Forelimb muscle (tissue), 1 donor: Measurements from ENCODE around the gene ZNF286A. TPM values are rescaled to one million over a fixed set of nuclear protein-coding genes. Genes with fewer than 3 reads are reported as not detected.
"Not testable (repeated sequence)": the region's sequence is repeated elsewhere in the genome, so short reads cannot be mapped to it uniquely, and the experiment has no call there.

Experiments used
- DNase-seq: peaks from one replicate; pipeline ENCODE4 v3.0.0-alpha.2; 2013; ENCODE audit warnings: low read depth
- polyA plus RNA-seq: library from polyadenylated mRNA; unstranded; fragments of 120-200 nt; gene quantifications from one replicate; pipeline ENCODE4 v1.2.1, GENCODE V29; 2013; ENCODE audit not compliant: insufficient read length

The ZNF286A gene
- polyA plus RNA-seq = 18.9 TPM

DNA sequence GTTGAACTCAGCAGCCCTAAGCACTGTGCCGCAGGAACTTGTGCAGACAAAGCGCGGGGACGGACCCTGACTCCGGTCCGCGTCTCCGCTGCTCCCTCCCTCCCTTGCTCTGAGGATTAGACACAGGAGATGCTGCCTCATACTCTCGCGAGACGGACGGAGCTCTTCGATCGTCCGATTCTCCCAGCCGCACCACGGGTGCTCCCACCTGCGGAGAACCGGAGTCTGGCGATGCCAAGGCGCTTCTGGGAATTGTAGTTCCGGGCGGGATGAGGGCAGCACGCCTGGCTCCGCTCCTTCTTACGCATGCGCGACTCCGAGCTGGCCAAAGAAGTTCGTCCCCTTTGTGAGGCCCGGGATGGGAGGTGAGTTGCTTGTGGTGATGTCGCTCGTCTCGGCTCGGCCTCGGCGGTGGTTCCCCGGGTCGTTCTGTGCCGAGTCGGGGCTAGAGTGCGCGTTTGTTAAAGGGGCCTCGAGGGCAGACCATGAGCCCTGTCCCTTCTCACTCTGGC lies at the start of gene ZNF286A:
TSS of gene ZNF286A (plus strand) at position 340 of the 512 bp plus-strand sequence. CDS start 578 bp downstream, outside the sequence.
- peak; percentile 99 for DNase-seq

DNA sequence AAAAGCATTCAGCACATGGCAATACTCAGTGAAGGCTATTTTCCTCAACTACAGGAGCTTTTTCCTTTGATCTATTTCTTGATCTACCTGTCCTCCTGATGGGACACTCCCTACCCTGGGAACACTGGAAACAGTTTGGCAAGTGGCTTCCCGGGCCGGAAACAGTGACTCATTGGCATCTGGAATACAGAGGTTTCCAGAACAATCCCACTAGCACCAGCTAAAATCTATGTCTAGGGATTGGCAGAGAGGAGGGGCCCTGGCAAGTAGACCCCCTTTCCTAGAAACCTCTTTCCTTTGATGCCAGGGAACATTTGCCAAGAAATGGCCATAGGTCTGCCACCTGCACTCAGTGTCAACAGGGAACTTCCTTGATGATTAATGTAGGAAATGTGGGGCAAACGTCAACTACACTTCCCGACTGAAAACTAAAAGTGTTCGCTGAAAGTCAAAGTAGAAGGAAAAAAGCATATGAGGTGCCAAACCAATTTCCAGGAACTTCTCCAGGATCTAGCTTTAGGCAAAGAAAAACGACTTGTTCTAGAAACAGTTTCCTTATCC lies 49.6 kb upstream of the ZNF286A start:
- peak; percentile 56 for DNase-seq

DNA sequence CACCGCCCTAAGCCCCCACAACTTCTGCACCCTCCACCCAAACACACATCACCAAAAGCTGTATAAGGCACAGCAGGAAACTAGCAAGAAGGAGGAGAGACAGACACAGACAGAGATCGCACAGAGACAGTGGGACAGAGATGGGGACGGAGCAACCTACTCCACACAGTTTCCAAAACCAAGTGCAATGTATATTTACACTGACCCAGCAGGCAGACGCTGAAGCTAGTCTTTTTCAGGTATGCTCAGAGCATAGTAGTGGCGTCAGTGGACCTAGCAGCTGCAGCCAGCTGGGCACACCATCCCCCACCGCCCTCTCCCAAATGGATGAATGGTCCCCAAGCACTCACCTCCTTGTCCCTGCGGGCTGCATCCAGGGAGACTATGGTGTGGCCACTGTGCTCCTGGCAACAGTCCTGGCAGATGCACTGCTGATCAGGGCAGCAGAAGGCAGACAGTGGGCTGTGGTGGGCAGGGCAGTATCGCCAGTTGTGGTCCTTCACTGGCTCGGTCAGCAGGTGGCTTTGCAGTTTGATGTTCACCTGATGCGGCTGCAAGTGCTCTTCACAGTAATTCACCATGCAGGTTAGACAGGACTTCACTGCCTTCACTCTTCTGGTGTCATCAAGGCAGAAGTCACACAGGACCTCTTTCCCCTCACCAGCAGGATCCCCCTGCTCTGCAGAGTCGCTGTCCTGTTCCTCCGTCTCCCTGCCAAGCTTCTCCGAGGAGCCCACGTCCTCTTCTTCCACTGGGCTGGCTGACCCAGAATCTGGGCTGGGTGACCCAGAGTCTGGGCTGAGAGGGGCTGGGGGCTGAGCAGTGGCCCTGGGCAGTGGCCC lies 48.6 kb upstream of the ZNF286A start:
- no peak for DNase-seq

DNA sequence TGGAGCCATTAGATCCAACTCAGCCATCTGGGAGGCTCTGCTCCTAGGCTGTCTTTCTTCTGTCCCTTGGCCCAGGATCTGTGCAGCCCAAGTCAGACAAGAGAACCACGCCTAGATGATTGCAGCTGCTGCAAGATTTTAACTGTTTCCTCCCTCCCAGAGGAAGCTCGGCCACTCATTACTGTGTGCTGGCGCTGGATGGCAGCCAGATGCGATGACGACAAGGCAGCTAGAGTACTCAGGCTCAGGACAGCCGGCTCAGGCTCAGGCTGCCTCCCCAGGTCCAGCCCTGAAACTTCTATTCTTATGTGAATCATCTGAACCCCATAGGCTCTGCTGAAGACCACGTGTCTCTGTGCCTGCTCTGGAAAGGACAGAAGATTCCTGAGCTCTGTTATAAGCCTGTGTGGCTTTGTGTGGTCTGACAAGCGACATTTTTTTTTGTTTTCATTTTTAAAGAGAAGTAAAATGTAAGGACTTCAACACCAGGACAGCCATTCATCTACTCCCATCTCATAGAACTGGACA lies 47.9 kb upstream of the ZNF286A start:
- peak; percentile 90 for DNase-seq

DNA sequence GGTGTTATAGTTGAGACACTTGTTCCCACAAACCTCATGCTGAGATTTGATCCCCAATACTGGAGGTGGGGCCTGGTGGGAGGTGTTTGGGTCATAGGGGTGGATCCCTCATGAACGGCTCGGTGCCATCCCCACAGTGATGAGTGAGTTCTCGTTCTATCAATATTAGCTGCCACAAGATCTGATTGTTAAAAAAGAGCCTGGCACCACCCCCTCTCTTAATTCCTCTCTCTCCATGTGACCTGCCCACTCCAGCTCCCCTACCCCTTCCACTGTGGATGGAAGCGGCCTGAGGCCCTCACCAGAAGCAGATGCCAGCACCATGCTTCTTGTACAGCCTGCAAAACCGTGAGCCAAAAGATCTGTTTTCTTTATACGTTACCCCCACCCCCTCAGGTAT lies 46.6 kb upstream of the ZNF286A start:
- DNase-seq = no peak

DNA sequence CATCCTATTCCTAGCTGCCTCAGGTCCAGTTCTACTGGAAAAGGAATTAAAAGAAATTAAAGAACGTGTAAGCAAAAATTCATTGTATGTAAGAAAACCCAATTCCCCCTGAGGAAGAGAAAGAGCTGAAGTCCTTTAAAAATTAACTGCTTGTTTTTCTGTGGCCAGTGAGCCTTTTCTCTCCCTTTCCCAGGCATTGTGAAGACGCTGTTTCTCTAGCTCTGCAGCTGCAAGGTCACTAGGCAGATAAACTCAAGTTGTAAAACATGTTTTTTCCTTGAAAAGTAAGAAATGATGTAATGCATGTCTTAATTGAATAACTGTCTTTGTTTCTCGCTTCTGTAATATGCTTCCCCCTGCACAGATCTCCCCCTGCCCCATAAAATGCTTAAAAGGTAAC lies 45.2 kb upstream of the ZNF286A start:
- not testable (repeated sequence) for DNase-seq

DNA sequence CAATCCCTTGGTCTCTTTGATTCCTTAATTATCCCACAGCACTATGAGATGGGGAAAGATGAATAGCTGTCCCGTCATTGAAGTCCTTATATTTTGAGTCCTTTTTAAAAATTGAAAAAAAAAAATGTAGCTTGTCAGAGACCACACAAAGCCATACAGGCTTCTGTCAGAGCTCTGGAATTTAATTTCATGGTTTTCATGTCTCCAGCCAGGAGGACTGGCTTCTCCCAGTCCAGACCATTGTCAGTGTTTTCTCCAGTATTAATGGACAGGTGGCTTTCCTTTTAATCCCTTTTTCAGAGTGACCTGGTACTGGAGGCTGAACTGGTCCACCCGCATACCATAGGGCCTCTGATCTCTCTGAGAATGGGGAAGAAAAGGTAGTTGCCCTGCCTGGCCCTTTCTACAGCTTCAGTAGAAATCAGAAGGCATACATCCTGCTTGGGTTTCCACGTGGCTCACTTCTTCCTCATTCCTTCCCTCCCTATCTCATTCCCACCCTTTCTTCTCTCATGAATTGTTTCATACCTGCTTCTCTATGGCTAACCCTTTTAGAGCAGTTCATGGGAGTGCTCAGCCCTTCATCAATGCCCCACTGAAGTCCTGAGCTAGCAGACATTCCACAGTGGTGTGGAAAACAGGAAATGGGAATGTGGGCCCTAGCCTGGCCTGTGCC lies 44.5 kb upstream of the ZNF286A start:
- DNase-seq = no peak

DNA sequence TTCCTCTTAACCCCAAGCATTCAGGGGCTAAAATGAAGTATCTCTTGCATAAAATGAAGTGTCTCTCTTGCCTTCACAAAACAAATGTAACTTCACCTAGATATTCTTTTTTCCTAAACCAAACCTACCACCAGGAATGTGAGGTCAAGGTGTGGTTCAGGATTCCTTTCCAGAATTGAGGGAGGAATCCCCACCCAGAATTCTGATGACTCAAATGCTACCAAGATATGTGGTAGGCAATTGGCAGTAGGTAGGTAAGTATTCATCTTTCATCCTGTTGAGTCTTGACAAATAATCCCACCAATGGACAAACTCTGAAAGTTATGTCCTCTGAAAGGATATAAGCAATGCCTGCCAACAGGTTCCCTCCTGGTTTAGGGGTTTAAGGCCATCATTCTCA lies 41.7 kb upstream of the ZNF286A start:
- no peak for DNase-seq

DNA sequence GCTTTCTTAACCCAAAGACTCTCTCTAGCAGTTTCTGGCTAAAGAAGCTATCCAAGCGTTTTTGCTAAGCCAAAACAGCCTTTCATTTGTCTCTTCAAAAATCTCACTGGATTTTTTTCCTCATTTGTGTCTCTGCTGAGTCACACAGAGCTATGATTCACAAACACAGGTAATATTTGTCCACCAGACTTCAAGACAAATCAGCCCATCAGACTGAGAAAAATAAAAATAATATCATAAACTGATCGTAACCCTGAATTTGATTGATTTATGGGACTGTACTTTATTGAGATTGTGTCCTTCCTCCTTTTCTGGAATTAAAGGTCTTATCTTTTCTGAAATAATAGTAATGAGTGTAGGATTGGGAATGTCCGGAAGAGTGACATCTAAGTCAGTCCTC lies 41.3 kb upstream of the ZNF286A start:
- no peak for DNase-seq

DNA sequence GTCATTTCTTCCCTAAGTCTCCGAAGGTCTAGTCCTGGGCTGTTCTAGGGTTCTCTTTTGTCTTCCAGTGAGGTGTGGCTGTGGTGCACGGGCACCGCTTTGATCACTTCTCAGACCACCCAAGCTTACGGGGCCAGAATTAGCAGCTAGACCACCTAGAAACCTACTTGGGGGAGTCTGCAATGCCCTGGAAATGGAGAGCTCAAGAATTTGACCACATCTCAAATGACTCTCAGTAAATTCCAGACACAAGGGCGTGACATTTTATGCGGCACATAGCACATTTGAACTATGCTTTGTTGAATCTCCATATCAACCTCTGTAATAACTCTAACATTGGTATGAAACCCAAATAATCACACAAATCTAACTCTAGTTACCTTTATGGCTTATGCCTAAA lies 40.3 kb upstream of the ZNF286A start:
- DNase-seq = no peak

DNA sequence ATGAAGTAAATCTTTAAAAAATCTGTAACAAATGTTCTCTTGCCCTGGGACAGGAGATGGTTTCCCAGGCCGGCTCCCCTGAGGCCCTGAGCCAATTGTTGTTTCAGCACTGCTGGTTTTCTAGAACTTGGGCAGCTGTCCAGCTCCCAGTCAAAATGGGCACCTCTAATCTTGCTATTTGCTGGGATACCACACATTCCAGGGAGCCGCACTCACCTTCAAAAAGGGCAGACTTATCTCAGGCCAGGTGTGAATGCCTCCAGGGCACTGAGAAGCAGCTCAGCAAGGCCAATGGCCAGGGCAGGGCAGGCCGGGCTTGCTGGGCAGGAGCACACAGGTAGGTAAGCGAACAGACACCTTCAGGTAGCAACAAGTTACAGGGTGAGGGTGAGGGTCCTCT lies 39.9 kb upstream of the ZNF286A start:
- no peak for DNase-seq

DNA sequence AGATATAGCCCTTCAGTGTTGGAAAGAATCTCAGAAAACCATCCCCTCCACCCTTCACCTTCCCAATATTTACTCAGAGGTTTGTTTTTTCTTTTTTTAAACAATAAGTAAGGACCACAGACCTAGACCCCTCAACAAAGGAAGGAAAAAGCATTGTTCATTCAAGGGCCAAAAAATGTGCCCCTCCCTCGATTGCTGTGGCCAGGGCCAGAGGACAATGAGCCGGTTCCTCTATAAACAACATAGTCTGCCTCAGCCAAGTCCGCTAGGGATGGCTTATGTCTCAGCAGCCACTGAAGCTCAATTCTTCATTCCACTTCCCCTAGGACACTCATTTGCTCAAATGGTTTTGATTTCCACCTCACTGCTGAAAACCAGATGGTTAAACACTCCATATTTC lies 39.5 kb upstream of the ZNF286A start:
- DNase-seq = no peak

DNA sequence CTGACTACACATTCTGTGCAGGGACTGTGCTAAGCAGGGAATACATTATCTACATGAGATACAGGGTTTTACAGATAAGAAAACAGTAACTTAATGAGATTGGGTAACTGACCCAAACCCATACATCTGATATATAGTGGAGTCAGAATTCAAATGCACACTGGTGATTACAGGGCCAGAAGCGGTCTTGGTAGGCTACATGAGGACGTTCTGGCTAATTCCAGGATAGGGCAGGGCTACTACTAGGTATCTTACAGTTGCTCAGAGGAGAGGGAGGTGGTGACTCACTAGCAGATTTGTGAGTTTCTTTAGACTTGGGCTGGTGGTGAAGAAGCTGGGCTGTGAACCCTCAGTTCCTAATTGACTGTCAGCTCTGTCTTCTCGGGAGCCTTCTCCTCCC lies 36.9 kb upstream of the ZNF286A start:
- no peak for DNase-seq

DNA sequence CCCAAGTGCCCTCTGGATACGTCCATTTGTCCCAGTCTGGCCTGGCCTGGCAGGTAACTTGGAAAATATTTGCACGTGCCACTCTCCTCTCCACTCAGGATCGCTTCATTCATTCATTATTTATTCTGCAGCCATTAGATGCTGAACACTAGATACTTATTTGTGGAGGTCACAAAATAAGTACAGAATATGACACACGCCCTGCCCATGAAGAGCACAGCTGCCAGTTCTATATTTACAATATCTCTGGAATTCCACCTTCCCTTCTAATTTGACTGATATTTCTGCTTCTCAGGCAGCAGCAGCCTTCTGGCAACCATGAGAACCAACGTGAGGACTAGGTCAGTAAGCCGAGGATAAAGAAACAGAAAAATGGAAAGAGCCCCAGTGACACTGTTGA lies 36.4 kb upstream of the ZNF286A start:
- DNase-seq = no peak

DNA sequence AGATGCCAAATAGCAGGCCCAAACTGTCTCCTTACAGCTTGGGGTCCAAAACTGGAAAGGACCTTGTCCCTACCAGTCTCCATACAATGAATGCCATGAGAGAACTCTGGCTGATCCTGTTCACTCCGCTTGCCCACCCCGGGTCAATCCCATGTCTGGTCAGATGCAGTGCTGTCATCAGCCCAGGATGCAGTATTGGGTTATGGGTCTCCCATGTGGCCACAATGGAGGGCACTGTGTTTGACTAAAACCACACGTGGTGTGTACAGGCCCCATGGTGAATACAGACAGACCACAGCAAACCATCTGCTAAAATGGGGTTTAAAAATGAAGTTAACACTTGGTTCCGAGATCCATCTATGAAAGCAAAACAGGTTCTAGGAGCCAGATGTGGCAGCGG lies 35.9 kb upstream of the ZNF286A start:
- no peak for DNase-seq

DNA sequence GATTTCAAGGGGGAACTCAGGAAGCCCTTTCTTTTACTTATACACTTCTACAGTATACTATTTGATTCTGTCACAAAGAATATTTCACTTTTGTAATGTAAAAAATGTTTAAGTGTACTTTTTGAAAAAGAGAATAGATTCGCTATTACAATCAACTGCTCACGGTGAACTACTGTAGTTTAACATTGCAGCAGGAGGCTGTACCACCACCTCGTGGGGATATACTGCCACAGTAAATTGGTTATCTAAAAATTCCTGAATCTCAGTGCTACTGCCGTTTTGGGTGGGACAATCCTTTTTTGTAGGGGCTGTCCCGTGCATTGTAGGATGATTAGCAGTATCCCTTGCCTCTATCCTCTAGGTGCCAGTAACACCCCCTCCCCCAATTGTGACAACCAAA lies 30.0 kb upstream of the ZNF286A start:
- DNase-seq = not testable (repeated sequence)

DNA sequence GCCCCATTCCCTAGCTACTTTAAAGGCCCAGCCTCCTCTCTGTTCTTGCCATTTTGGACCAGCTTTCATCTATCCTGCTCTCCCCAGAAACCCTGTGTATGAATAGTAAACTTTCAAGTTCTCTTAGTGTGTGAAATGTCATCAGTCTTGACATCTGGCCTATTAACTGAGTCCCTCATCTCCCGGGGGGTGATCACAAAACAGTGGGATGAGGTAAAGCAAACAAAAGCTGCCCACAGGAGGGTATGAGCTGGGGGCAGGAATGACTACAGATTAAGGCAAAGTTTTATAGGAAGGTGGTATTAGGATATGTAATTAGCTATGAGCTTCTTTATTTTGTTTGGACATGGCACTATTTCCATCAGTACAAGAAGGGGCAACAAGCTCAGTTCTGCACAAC lies 24.9 kb upstream of the ZNF286A start:
- not testable (repeated sequence) for DNase-seq

DNA sequence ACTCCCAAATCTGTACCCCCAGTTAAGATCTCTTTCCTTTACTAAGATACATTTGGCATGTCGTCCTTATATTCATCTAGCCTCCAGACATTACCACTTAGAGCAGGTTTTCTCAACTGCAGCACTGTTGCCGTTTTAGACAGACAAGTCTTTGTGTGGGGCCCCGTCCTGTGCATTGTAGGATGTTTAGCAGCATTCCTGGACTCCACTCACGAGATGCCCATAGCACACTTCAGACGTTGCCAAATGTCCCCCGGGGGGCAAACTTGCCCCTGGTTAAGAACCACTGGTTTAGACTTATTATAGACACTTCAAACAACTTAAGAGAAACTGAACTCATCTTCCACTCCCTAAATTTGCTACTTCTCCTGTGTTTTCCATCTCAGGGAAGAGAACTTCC lies 23.6 kb upstream of the ZNF286A start:
- DNase-seq = not testable (repeated sequence)

DNA sequence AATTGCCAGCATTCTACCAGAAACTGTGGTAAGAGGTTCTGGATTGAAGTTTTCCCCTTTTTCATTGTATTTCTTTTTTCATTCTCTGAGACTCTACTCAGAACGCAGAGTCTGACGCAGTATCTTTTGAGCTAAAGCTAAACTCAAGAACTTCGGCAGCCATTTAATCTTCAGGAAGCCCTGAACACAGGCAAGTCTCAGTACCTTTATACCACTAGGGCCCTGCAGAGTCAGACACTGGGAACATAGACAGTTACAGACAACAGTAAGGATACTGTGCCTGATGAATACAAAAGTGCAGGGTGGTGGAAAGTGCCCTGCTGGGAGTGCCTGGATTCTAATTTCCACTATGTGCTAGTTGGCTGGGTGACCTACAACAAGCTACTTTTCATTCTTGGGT lies 16.4 kb upstream of the ZNF286A start:
- not testable (repeated sequence) for DNase-seq

DNA sequence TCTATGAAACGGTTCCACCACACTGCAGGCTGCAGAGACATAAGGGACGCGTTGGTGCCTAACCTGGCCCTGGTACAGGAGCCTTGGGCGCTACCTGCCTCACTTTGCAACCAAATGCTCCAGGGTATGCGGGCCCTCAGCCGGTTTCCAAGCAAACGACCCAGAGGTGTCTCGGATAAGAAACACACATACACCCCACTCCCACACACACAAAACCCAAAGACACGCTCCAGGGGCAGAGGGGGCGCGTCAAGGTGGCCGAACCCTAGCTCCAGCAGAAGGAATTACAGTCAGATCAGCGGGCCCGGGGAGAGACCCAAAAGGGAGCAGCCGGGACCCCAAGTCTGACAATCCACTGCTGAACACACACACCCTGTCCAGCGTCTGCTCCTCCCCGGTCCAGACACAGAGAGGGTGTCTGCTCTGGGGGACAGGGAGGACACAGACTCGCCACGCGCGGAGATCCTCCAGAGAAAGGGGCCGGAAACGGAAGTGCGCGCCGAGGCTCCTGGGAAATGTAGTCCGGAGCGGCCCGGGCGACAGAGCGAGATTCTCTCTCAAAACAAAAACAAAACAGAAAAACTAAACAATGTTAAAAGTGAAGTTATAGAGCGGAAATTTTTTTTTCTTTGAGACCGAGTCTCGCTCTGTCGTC lies 15.6 kb upstream of the ZNF286A start, which contains the start of gene TRIM16:
TSS of gene TRIM16 (minus strand) at position 488 of the 655 bp plus-strand sequence. CDS start 32,702 bp downstream, outside the sequence.
- peak; percentile 14 for DNase-seq

DNA sequence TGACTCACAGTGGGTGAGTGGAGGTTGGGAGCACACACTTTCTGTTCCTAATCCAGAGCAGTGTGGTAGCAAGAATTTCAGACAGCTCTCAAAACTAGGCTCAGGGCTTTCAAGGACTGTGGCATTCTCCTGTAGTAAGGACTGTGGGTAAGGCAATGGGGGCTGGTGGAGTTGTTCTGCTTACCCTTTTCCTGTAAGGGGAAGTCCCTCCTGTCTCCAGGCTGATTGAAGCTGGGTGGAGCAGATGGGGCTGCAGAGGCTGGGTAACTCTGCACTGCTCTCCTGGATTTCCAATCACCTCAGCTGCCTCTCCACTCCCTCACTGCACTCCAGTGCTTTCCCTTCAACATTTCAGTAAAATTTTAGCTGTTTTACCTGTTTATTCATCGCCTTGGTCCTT lies 12.1 kb upstream of the ZNF286A start:
- DNase-seq = not testable (repeated sequence)

DNA sequence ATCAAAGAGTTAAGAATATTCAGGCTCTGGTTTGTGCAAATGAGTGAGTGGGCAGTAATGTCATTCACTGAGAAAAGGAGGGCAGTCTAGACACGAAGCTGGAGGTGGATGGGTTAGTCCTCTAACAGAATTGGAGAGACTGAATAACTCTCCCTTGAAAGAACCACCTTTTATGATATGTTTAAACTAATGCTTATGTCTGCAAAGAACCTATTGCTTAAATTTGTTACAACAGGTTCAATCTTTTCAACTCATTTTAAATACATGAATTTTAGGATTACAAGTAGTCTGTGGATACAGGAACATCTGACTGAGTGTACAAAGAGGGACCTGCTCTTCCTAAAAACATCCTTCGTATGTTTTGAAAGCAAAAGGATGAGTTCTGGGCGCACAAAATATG lies 585 bp upstream of the ZNF286A start:
- DNase-seq = not testable (repeated sequence)
